WTC11 (cell line): ENCODE results near the gene SMCP. TPM values are rescaled to one million over a fixed set of nuclear protein-coding genes. Genes with fewer than 3 reads are reported as not detected.

ENCODE experiments used
- ATAC-seq: fragments of 200-7000 bp; cut with Tn5 transposase; 2 replicates; pipeline ENCODE4 v1.10.0; 2021; ENCODE audit warnings: mild to moderate bottlenecking, moderate library complexity
- CTCF ChIA-PET: fragments of 300-600 bp; sonication (Branson Sonifier 250); formaldehyde crosslinking; loops from one replicate; lab custom pipeline; 2021; ENCODE audit warnings: antibody characterized with exemption; lab: Charles Lee
- POLR2A ChIA-PET: fragments of 350-600 bp; sonication (Branson Sonifier 250); formaldehyde crosslinking; loops from one replicate; lab custom pipeline; 2021; ENCODE audit warnings: antibody characterized with exemption; lab: Charles Lee
- DNase-seq: peaks from one replicate; pipeline ENCODE4 v3.0.0; 2021; ENCODE audit warnings: low spot score
- H3K27ac Mint-ChIP-seq: 2 replicates; pipeline ENCODE4 v1.8.0; 2021; ENCODE audit warnings: mixed read lengths
- H3K27me3 Mint-ChIP-seq: 2 replicates; pipeline ENCODE4 v1.8.0; 2021; ENCODE audit warnings: low read depth, mild to moderate bottlenecking, moderate library complexity, mixed read lengths
- H3K36me3 Mint-ChIP-seq: 2 replicates; pipeline ENCODE4 v1.8.0; 2021; ENCODE audit warnings: mixed read lengths
- H3K4me1 Mint-ChIP-seq: 2 replicates; pipeline ENCODE4 v1.8.0; 2022; ENCODE audit warnings: mixed read lengths
- H3K4me3 Mint-ChIP-seq: 2 replicates; pipeline ENCODE4 v1.8.0; 2021; ENCODE audit warnings: mild to moderate bottlenecking, moderate library complexity, mixed read lengths
- H3K9me3 Mint-ChIP-seq: 2 replicates; pipeline ENCODE4 v1.8.0; 2021; ENCODE audit warnings: mixed read lengths
- ELF4 ChIP-seq: sonication (generic); formaldehyde crosslinking; IDR thresholded peaks from 2 replicates; pipeline ENCODE4 v1.8.1; 2022; ENCODE audit warnings: low read depth, mild to moderate bottlenecking, moderate library complexity, missing genetic modification reagents
- ESRRA ChIP-seq: sonication (generic); formaldehyde crosslinking; IDR thresholded peaks from 2 replicates; pipeline ENCODE4 v1.8.1; 2022; ENCODE audit warnings: mild to moderate bottlenecking, missing genetic modification reagents, borderline replicate concordance
- GRHL2 ChIP-seq: fragments of 250-450 bp; sonication (Bioruptor Pico); IDR thresholded peaks from 2 replicates; pipeline ENCODE4 v1.8.0; 2022; ENCODE audit warnings: mild to moderate bottlenecking, moderate library complexity; ENCODE audit not compliant: insufficient replicate concordance, severe bottlenecking
- HMGXB4 ChIP-seq: sonication (generic); formaldehyde crosslinking; IDR thresholded peaks from 2 replicates; pipeline ENCODE4 v1.8.1; 2023; ENCODE audit warnings: mild to moderate bottlenecking, moderate library complexity, missing genetic modification reagents
- JUN ChIP-seq: sonication (generic); formaldehyde crosslinking; IDR thresholded peaks from 2 replicates; pipeline ENCODE4 v1.8.0; 2023; ENCODE audit warnings: mild to moderate bottlenecking, missing genetic modification reagents
- MXD4 ChIP-seq: fragments of 250-450 bp; sonication (Bioruptor Pico); IDR thresholded peaks from 2 replicates; pipeline ENCODE4 v1.8.0; 2021; ENCODE audit warnings: mild to moderate bottlenecking, moderate library complexity, borderline replicate concordance
- PRRX2 ChIP-seq: fragments of 250-450 bp; sonication (Bioruptor Pico); IDR thresholded peaks from 2 replicates; pipeline ENCODE4 v1.8.0; 2021; ENCODE audit warnings: mild to moderate bottlenecking
- ZBTB21 ChIP-seq: sonication (generic); formaldehyde crosslinking; IDR thresholded peaks from 2 replicates; pipeline ENCODE4 v1.8.1; 2023; ENCODE audit warnings: mild to moderate bottlenecking, missing genetic modification reagents, borderline replicate concordance
- ZNF423 ChIP-seq: fragments of 250-450 bp; sonication (Bioruptor Pico); IDR thresholded peaks from 2 replicates; pipeline ENCODE4 v2.1.2; 2022; ENCODE audit warnings: mild to moderate bottlenecking, moderate library complexity
- total RNA-seq: library from RNA; stranded (reverse); gene quantifications from 3 replicates; pipeline ENCODE4 v1.2.3, GENCODE V29; 2021
- TF ChIP-seq, protein P1 (sequence below): sonication (generic); formaldehyde crosslinking; conservative IDR thresholded peaks from 2 replicates; pipeline ENCODE4 v1.8.1; 2023; ENCODE audit warnings: mild to moderate bottlenecking, low read depth, missing genetic modification reagents, moderate library complexity
- TF ChIP-seq, protein P2 (sequence below): fragments of 250-450 bp; sonication (Bioruptor Pico); IDR thresholded peaks from 2 replicates; pipeline ENCODE4 v2.1.2; 2022; ENCODE audit warnings: mild to moderate bottlenecking, moderate library complexity
- TF ChIP-seq, protein P3 (sequence below): sonication (generic); formaldehyde crosslinking; IDR thresholded peaks from 2 replicates; pipeline ENCODE4 v1.8.0; 2022; ENCODE audit warnings: mild to moderate bottlenecking, missing genetic modification reagents
- TF ChIP-seq, protein P4 (sequence below): fragments of 250-450 bp; sonication (Bioruptor Pico); conservative IDR thresholded peaks from 2 replicates; pipeline ENCODE4 v1.9.0; 2021; ENCODE audit warnings: mild to moderate bottlenecking

The SMCP gene
- total RNA-seq, 1 experiment from 2014 or later, result not detected

DNA sequence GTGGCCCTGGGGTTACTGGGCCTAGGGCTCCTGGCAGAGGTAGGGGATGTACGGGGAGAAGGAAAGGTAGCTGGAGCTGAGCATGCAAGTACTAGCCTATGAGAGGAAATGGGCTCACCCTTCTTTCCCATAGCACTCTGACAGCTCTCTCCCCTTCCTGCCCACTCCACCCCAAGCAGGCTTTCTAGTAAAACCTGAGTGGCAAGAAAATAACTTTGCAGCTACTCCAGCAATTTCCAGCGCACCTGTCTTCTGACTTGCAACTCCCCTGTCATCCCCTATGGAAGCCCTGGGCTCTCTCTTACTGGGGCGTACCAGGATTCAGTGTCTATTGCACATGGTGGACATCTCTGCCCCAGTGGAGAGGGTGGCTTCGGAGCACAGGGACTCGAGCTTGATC is 23.5 kb downstream of the SMCP start:
- H3K27ac Mint-ChIP-seq, result no peak overlapping the region
- ChIA-PET CTCF (interaction anchor here (1.3 kb wide), 1 partner anchor 24 kb away, joined by 3 read pairs; the partner anchor contains the start of gene SMCP), POLR2A (no interaction called here)
- no peak overlapping the region for H3K4me3 Mint-ChIP-seq
- peaks cover 3% of the 10 kb centered on the region; the same call in 1 of the 2 replicates for H3K27me3 Mint-ChIP-seq
- no peaks in the 10 kb centered on the region for H3K36me3 Mint-ChIP-seq
- no peak for DNase-seq
- ATAC-seq, result no peak
- H3K9me3 Mint-ChIP-seq, result peaks cover 10% of the 10 kb centered on the region; the same call in 1 of the 2 replicates
- H3K4me1 Mint-ChIP-seq, result peaks cover 2% of the 10 kb centered on the region; the same call in 1 of the 2 replicates
- no peak for TF ChIP-seq ZNF423 (CRISPR knock-in tag)
- TF ChIP-seq, protein P1, sequence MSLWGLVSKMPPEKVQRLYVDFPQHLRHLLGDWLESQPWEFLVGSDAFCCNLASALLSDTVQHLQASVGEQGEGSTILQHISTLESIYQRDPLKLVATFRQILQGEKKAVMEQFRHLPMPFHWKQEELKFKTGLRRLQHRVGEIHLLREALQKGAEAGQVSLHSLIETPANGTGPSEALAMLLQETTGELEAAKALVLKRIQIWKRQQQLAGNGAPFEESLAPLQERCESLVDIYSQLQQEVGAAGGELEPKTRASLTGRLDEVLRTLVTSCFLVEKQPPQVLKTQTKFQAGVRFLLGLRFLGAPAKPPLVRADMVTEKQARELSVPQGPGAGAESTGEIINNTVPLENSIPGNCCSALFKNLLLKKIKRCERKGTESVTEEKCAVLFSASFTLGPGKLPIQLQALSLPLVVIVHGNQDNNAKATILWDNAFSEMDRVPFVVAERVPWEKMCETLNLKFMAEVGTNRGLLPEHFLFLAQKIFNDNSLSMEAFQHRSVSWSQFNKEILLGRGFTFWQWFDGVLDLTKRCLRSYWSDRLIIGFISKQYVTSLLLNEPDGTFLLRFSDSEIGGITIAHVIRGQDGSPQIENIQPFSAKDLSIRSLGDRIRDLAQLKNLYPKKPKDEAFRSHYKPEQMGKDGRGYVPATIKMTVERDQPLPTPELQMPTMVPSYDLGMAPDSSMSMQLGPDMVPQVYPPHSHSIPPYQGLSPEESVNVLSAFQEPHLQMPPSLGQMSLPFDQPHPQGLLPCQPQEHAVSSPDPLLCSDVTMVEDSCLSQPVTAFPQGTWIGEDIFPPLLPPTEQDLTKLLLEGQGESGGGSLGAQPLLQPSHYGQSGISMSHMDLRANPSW (CRISPR knock-in tag), result no peak
- TF ChIP-seq GRHL2 (CRISPR knock-in tag), result no peak
- TF ChIP-seq, protein P2, sequence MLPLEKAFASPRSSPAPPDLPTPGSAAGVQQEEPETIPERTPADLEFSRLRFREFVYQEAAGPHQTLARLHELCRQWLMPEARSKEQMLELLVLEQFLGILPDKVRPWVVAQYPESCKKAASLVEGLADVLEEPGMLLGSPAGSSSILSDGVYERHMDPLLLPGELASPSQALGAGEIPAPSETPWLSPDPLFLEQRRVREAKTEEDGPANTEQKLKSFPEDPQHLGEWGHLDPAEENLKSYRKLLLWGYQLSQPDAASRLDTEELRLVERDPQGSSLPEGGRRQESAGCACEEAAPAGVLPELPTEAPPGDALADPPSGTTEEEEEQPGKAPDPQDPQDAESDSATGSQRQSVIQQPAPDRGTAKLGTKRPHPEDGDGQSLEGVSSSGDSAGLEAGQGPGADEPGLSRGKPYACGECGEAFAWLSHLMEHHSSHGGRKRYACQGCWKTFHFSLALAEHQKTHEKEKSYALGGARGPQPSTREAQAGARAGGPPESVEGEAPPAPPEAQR (CRISPR knock-in tag), result no peak
- TF ChIP-seq, protein P3, sequence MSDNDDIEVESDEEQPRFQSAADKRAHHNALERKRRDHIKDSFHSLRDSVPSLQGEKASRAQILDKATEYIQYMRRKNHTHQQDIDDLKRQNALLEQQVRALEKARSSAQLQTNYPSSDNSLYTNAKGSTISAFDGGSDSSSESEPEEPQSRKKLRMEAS (CRISPR knock-in tag), result no peak
- TF ChIP-seq, protein P4, sequence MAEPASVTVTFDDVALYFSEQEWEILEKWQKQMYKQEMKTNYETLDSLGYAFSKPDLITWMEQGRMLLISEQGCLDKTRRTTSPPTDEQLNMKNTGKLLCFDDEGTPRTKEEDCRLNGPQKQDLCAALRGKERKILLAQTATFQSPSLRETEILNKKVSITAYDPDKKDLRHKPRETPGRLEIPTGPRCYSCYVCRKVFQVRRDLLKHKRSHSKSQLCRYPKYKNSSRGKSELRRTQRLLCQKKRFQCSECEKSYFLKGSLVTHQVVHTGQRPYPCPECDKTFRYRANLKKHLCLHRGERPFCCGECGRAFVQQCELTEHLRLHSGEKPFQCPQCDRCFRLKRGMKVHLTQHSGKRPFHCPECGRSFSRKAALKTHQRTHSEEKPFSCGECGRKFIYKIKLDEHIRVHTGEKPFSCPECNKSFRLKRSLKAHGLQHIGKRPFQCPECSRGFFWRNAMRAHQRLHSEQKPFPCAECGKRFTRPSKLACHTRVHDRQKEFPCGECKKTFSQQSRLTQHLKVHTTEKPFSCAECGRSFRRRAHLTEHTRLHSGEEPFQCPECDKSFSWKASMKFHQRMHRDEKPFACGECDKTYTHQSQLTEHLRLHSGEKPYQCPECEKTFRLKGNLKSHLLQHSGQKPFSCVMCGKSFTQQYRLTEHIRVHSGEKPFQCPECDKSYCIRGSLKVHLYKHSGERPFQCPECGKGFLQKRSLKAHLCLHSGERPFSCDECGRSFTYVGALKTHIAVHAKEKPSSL (CRISPR knock-in tag), result no peak
- no peak for TF ChIP-seq JUN
- TF ChIP-seq MXD4, result no peak

DNA sequence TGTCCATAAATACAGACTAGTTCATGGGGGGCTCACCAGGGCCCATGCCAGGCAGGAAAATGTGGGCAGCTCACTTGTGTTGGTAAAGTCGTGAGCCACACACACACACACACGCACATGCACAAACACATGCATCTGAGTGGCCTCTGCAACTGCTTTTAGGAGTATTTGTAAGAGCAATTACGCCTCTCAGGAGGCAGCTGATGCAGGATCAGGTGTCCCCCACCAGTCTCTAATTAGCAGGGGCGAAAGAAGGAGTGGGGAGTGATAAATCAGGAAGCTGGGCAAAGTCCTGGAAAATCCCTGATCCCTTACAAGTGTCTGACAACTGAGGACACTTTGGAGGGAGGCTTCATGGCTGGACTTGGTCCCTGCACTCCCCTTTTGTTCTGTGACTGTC is 24.5 kb downstream of the SMCP start:
- Mint-ChIP-seq H3K4me3 (no peak overlapping the region), H3K9me3 (0 out of 2 replicates have a peak, but pooled peaks cover 5% of the 10 kb centered on the region), H3K27ac (no peak overlapping the region), H3K36me3 (no peaks in the 10 kb centered on the region), H3K27me3 (peaks cover 3% of the 10 kb centered on the region; the same call in 1 of the 2 replicates), H3K4me1 (no peaks in the 10 kb centered on the region)
- ATAC-seq (no peak), DNase-seq (no peak)
- ChIA-PET CTCF (no interaction called here), POLR2A (no interaction called here)
- TF ChIP-seq MXD4 (no peak), ESRRA (CRISPR knock-in tag) (no peak), ZBTB21 (CRISPR knock-in tag) (no peak), PRRX2 (CRISPR knock-in tag) (no peak), HMGXB4 (CRISPR knock-in tag) (no peak), ELF4 (CRISPR knock-in tag) (no peak)
